Panc1 (cell line): ENCODE data around the gene MRTFA. TPM values are rescaled to one million over a fixed set of nuclear protein-coding genes. Genes with fewer than 3 reads are reported as not detected.
"Not testable (repeated sequence)": the region's sequence is repeated elsewhere in the genome, so short reads cannot be mapped to it uniquely, and the experiment has no call there.

Experiments used
- ATAC-seq: fragments of 200-7000 bp; cut with Tn5 transposase; 2 replicates; pipeline ENCODE4 v1.9.1; 2020; ENCODE audit warnings: mild to moderate bottlenecking, moderate library complexity
- BruUV-seq: library from RNA; stranded (reverse); fragments of 400-500 nt; replicated peaks from 2 replicates; lab custom pipeline; 2021; lab: Mats Ljungman, UMichigan
- CTCF ChIA-PET: fragments of 300-600 bp; sonication (Branson Sonifier 250); formaldehyde crosslinking; loops from one replicate; lab custom pipeline; 2022; ENCODE audit warnings: antibody characterized with exemption; lab: Charles Lee
- POLR2A ChIA-PET: fragments of 300-600 bp; sonication (Branson Sonifier 250); formaldehyde crosslinking; loops from one replicate; lab custom pipeline; 2022; ENCODE audit warnings: antibody characterized with exemption; lab: Charles Lee
- DNase-seq: peaks from one replicate; pipeline ENCODE4 v3.0.0-alpha.2; 2010; ENCODE audit warnings: low read depth, low spot score
- H3K27ac ChIP-seq: 2 replicates; pipeline ENCODE4 v1.5.1; 2011; ENCODE audit warnings: mild to moderate bottlenecking, low read length, inconsistent platforms
- H3K27me3 ChIP-seq: fragments of 200-500 bp; sonication (Bioruptor generic); 2 replicates; pipeline ENCODE4 v1.6.0; 2014; ENCODE audit warnings: low read length, inconsistent platforms; ENCODE audit not compliant: control insufficient read depth, insufficient read depth
- H3K36me3 ChIP-seq: fragments of 200-500 bp; sonication (Bioruptor generic); 2 replicates; pipeline ENCODE4 v1.5.1; 2014; ENCODE audit warnings: inconsistent platforms, mild to moderate bottlenecking, low read length, moderate library complexity; ENCODE audit not compliant: control insufficient read depth, insufficient read depth
- H3K4me1 ChIP-seq: 2 replicates; pipeline ENCODE4 v1.5.1; 2011; ENCODE audit warnings: inconsistent platforms, mild to moderate bottlenecking, low read length, moderate library complexity; ENCODE audit not compliant: control insufficient read depth, insufficient read depth
- H3K4me3 ChIP-seq, 2 experiments: 2 replicates each; pipeline ENCODE4 v1.5.1; 2011 to 2012; ENCODE audit warnings: low read depth in 2 of 2, low read length in 2 of 2, mild to moderate bottlenecking in 2 of 2, inconsistent platforms in 1 of 2, moderate library complexity in 1 of 2
- H3K9me3 ChIP-seq: fragments of 200-500 bp; sonication (Bioruptor generic); 2 replicates; pipeline ENCODE4 v1.5.1; 2014; ENCODE audit warnings: low read depth, mild to moderate bottlenecking, inconsistent platforms, low read length, moderate library complexity; ENCODE audit not compliant: control insufficient read depth, insufficient read depth
- POLR2AphosphoS5 ChIP-seq: IDR thresholded peaks from 2 replicates; pipeline ENCODE4 v1.6.1; 2012; ENCODE audit warnings: mild to moderate bottlenecking, low read depth, low read length, moderate library complexity
- REST ChIP-seq, 2 experiments: IDR thresholded peaks; 2 replicates each; pipeline ENCODE4 v1.6.1; 2011 to 2012; ENCODE audit warnings: low read depth in 2 of 2, control low read depth in 1 of 2, low read length in 1 of 2, mild to moderate bottlenecking in 1 of 2, moderate library complexity in 1 of 2; ENCODE audit not compliant: insufficient read depth in 1 of 2
- SIN3A ChIP-seq: IDR thresholded peaks from 2 replicates; pipeline ENCODE4 v1.6.1; 2012; ENCODE audit warnings: low read depth, mild to moderate bottlenecking, low read length, moderate library complexity, borderline replicate concordance; ENCODE audit not compliant: insufficient read depth
- TCF7L2 ChIP-seq: IDR thresholded peaks from 2 replicates; pipeline ENCODE4 v1.6.1; 2011; ENCODE audit warnings: mild to moderate bottlenecking, low read depth, low read length, inconsistent platforms
- in situ Hi-C: cut with HindIII; loops from 2 replicates; pipeline ENCODE4 v1.10.0; 2016; ENCODE audit warnings: low sequenced_read_pairs, low pct_unique_long_range_greater_than_20kb
- intact Hi-C: fragments of 100-400 bp; cut with micrococcal nuclease; formaldehyde crosslinking; loops from one replicate; pipeline ENCODE4 v1.10.0; 2022; ENCODE audit not compliant: unreplicated experiment
- total RNA-seq: library from RNA; stranded (reverse); gene quantifications from one replicate; pipeline ENCODE4 v1.2.1, GENCODE V29; 2021; ENCODE audit not compliant: unreplicated experiment
- TF ChIP-seq, protein P1 (sequence below): fragments of 450-650 bp; IDR thresholded peaks from 2 replicates; pipeline ENCODE4 v1.5.1; 2017; ENCODE audit warnings: mild to moderate bottlenecking

MRTFA gene
- total RNA-seq, 1 experiment from 2014 or later, result 62.1 TPM

GRCh38 chr22:40530391-40530790 is 106.1 kb downstream of the MRTFA start:
- CTCF ChIA-PET, result interaction anchor here (0.6 kb wide), 1 partner anchor 78 kb away, joined by 11 read pairs; no protein-coding TSS in a partner anchor
- H3K36me3 ChIP-seq, H3K9me3 ChIP-seq, ATAC-seq, POLR2A ChIA-PET, BruUV-seq, DNase-seq, H3K27me3 ChIP-seq: not testable (repeated sequence)
- peak overlapping the region; percentile 51; the same call in 1 of the 2 replicates for H3K27ac ChIP-seq
- H3K4me3 ChIP-seq, result peak overlapping the region in 1 of 2 experiments; percentile 45; a peak in 1 of 4 replicates
- in situ Hi-C loops (loop anchor here (25.0 kb wide), 1 partner anchor 107 kb away; the partner anchor contains the start of gene MRTFA), intact Hi-C loops (loop anchor here (2.0 kb wide), 1 partner anchor 114 kb away; no protein-coding TSS in a partner anchor)
- H3K4me1 ChIP-seq, result peaks cover 55% of the 10 kb centered on the region

DNA sequence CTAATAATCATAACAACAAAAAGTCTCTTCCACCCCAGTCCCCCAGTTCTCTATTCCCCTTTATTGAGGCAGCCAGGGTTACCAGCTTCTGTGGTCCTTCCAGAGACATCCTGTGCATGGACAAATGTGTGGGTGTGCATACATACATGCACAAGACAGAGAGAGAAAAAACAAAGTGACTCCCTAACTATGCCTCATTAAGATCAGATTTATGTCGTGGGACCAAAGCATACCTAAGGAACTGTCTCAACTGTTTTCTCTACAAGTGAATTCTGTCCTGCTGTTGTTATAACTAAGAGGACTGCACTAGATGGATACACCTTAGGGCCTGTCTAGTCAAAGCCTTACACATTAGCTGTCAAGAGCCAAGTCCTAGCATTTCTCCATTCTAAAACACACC is 106.7 kb downstream of the MRTFA start:
- no peaks in the 10 kb centered on the region for H3K27me3 ChIP-seq
- ATAC-seq, result no peak
- no peak for DNase-seq
- POLR2A ChIA-PET, result interaction anchor here (0.6 kb wide), 1 partner anchor 373 kb away, joined by 3 read pairs; no protein-coding TSS in a partner anchor
- no peak overlapping the region for H3K4me3 ChIP-seq
- 0 out of 2 replicates have a peak overlapping the region, but pooled peaks have one; percentile 34 for H3K27ac ChIP-seq
- BruUV-seq, result no TSS peak
- no peaks in the 10 kb centered on the region for H3K9me3 ChIP-seq
- in situ Hi-C loops, result loop anchor here (25.0 kb wide), 1 partner anchor 107 kb away; the partner anchor contains the start of gene MRTFA
- CTCF ChIA-PET, result no interaction called here
- H3K4me1 ChIP-seq, result peaks cover 49% of the 10 kb centered on the region
- TF ChIP-seq POLR2AphosphoS5 (no peak), TCF7L2 (no peak), SIN3A (no peak), REST (IDR thresholded peaks at IDR 0.05; ENCODE audit: insufficient read depth in 1 of 2, low read depth in 2 of 2, low read length in 1 of 2) (no peak)
- TF ChIP-seq, protein P1, sequence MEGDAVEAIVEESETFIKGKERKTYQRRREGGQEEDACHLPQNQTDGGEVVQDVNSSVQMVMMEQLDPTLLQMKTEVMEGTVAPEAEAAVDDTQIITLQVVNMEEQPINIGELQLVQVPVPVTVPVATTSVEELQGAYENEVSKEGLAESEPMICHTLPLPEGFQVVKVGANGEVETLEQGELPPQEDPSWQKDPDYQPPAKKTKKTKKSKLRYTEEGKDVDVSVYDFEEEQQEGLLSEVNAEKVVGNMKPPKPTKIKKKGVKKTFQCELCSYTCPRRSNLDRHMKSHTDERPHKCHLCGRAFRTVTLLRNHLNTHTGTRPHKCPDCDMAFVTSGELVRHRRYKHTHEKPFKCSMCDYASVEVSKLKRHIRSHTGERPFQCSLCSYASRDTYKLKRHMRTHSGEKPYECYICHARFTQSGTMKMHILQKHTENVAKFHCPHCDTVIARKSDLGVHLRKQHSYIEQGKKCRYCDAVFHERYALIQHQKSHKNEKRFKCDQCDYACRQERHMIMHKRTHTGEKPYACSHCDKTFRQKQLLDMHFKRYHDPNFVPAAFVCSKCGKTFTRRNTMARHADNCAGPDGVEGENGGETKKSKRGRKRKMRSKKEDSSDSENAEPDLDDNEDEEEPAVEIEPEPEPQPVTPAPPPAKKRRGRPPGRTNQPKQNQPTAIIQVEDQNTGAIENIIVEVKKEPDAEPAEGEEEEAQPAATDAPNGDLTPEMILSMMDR, result no peak
- H3K36me3 ChIP-seq, result no peaks in the 10 kb centered on the region; the same call in 1 of the 2 replicates
- intact Hi-C loops, result loop anchor here (2.0 kb wide), 1 partner anchor 115 kb away; no protein-coding TSS in a partner anchor

DNA sequence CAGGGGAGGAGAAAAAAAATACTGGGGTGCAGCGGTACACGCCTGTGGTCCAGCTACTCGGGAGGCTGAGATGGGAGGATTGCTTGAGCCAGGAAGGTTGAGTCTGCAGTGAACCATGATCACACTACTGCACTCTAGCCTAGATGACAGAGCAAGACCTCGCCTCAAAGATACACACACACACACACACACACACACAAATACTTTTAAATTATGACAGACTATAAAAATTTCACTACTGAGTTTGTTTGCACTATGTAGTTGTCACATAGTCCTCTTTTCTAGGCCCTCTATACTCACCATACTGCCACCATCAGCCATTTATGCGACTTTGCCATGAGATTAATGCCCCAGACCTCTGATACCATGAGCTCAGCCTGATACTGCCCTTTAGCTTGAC is 109.6 kb downstream of the MRTFA start:
- CTCF ChIA-PET, result interaction anchor here (0.7 kb wide), 2 partner anchors 10 to 60 kb away, joined by 3 to 4 read pairs; no protein-coding TSS in a partner anchor
- no peaks in the 10 kb centered on the region for H3K9me3 ChIP-seq
- ATAC-seq (no peak), DNase-seq (no peak)
- no peaks in the 10 kb centered on the region for H3K27me3 ChIP-seq
- no peak overlapping the region for H3K4me3 ChIP-seq
- TF ChIP-seq POLR2AphosphoS5 (no peak), TCF7L2 (no peak), REST (IDR thresholded peaks at IDR 0.05; ENCODE audit: insufficient read depth in 1 of 2, low read depth in 2 of 2, low read length in 1 of 2) (no peak), SIN3A (no peak)
- TF ChIP-seq, protein P1, result no peak
- no peaks in the 10 kb centered on the region; the same call in 1 of the 2 replicates for H3K36me3 ChIP-seq
- in situ Hi-C loops (loop anchor here (25.0 kb wide), 1 partner anchor 110 kb away; the partner anchor contains the start of gene MRTFA), intact Hi-C loops (no loop called here)
- H3K4me1 ChIP-seq, result peaks cover 39% of the 10 kb centered on the region
- POLR2A ChIA-PET, result interaction anchor here (0.8 kb wide), 1 partner anchor 9 kb away, joined by 5 read pairs; no protein-coding TSS in a partner anchor
- no TSS peak for BruUV-seq
- H3K27ac ChIP-seq, result no peak overlapping the region
